ENCODE results near the gene PCF11.

PCF11 gene

DNA sequence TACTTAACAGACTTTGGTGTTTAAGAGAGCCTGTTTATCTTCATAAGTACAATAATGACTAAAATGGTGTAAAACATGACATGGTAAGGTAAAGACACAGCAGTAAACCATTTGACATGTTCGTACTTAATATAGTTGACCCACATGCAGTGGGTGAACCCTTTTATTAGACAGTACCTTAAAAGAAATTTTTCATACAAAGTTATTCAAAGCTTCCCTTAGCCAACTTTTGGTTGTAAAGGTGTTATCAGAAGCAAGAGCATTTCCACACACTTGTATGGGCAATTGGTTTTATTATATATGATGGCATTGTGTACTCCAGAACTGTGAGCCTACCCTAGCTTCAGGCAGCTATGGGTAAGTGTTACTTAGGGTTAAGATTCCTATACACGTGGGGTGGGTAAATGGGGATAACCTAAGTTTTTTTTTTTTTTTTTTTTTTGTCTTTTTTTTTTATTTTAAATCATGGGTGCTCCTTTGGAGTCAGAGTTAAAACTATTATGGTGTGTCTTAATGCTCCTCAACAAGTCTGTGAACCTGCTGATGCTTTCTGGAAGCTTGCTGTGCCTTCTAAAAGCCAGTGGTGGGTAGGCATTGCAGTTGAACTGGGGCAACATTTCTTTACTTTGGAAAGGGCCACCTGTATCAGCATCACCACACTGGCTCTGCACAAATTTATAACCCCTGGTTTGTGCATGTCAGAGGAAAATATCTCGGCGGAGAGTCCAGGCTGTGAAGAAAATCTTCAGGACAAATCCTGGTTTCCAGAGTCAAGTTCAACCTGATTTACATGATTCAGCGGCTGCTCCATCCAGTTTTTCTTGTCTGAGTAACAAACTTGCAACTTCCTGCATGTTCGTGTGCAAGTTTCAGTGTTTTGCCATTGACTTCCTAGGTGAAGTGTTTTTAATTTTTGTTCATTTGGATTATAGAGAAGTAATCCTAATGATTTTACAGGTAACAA, 3.3 kb downstream of the PCF11 start:
- DNase-seq (ENCODE audit: low read depth, low spot score) = no peak
- no peak overlapping the region for H3K9ac ChIP-seq (ENCODE audit: insufficient read length, low read depth)

GRCh38 chr11:83161610-83162199, 4.8 kb downstream of the PCF11 start:
- Histone ChIP-seq H3K4me1 (ENCODE audit: insufficient read depth, insufficient read length) (no peaks in the 10 kb centered on the region), H3K27me3 (ENCODE audit: insufficient read depth, insufficient read length) (no peaks in the 10 kb centered on the region), H3K9ac (ENCODE audit: insufficient read length, low read depth) (no peak overlapping the region), H3K4me3 (ENCODE audit: insufficient read length, low read depth) (no peak overlapping the region), H3K9me3 (ENCODE audit: insufficient read depth, low read length) (no peaks in the 10 kb centered on the region), H3K36me3 (ENCODE audit: insufficient read depth, insufficient read length, low read length) (peaks cover 75% of the 10 kb centered on the region)
- TF ChIP-seq YY1 (IDR thresholded peaks at IDR 0.05; ENCODE audit: insufficient read depth, insufficient read length) (no peak), SUZ12 (IDR thresholded peaks at IDR 0.05; ENCODE audit: extremely low read depth, insufficient read depth, insufficient read length) (no peak), ZNF274 (IDR thresholded peaks at IDR 0.05; ENCODE audit: low read depth, low read length) (no peak)
- no peak for DNase-seq (ENCODE audit: low read depth, low spot score)

More for the DNA sequence above, 3.3 kb downstream of the PCF11 start:
- peak overlapping the region; percentile 97 for H3K4me3 ChIP-seq (ENCODE audit: insufficient read length, low read depth)
- H3K27me3 ChIP-seq (ENCODE audit: insufficient read depth, insufficient read length) = no peaks in the 10 kb centered on the region
- TF ChIP-seq ZNF274 (IDR thresholded peaks at IDR 0.05; ENCODE audit: low read depth, low read length) = no peak
- TF ChIP-seq YY1 (IDR thresholded peaks at IDR 0.05; ENCODE audit: insufficient read depth, insufficient read length) = no peak
- no peaks in the 10 kb centered on the region for H3K4me1 ChIP-seq (ENCODE audit: insufficient read depth, insufficient read length)
- no peaks in the 10 kb centered on the region for H3K9me3 ChIP-seq (ENCODE audit: insufficient read depth, low read length)
- H3K36me3 ChIP-seq (ENCODE audit: insufficient read depth, insufficient read length, low read length) = peaks cover 60% of the 10 kb centered on the region

GRCh38 chr11:83162377-83162776, 5.4 kb downstream of the PCF11 start:
- H3K4me1 ChIP-seq (ENCODE audit: insufficient read depth, insufficient read length) = no peaks in the 10 kb centered on the region
- no peak overlapping the region for H3K9ac ChIP-seq (ENCODE audit: insufficient read length, low read depth)

DNA sequence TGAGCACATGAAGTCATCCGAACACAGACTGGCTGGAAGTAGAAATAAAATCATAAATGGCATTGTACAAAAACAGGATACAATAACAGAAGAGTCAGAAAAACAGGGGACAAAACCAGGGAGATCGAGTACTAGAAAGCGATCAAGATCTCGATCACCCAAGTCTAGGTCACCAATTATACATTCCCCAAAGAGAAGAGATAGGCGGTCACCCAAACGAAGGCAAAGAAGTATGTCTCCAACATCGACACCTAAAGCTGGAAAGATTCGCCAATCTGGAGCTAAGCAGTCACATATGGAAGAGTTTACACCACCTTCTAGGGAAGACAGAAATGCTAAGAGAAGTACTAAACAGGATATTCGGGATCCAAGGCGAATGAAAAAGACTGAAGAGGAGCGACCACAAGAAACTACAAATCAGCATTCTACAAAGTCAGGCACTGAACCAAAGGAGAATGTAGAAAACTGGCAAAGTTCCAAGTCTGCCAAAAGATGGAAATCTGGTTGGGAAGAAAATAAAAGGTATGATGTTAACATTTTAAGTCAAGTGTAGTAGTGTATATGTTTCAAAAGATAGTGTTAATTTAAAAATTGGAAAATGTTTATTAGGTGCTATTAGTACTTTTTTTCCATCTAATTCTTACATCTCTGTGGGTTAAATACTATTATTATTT, 9.4 kb downstream of the PCF11 start:
- Histone ChIP-seq H3K9ac (ENCODE audit: insufficient read length, low read depth) (no peak overlapping the region), H3K36me3 (ENCODE audit: insufficient read depth, insufficient read length, low read length) (peaks cover 89% of the 10 kb centered on the region), H3K4me3 (ENCODE audit: insufficient read length, low read depth) (no peak overlapping the region), H3K27me3 (ENCODE audit: insufficient read depth, insufficient read length) (no peaks in the 10 kb centered on the region), H3K9me3 (ENCODE audit: insufficient read depth, low read length) (no peaks in the 10 kb centered on the region), H3K4me1 (ENCODE audit: insufficient read depth, insufficient read length) (no peaks in the 10 kb centered on the region)
- no peak for DNase-seq (ENCODE audit: low read depth, low spot score)
- TF ChIP-seq SUZ12 (IDR thresholded peaks at IDR 0.05; ENCODE audit: extremely low read depth, insufficient read depth, insufficient read length) (no peak), YY1 (IDR thresholded peaks at IDR 0.05; ENCODE audit: insufficient read depth, insufficient read length) (no peak), ZNF274 (IDR thresholded peaks at IDR 0.05; ENCODE audit: low read depth, low read length) (no peak)

More at GRCh38 chr11:83162377-83162776, 5.4 kb downstream of the PCF11 start:
- TF ChIP-seq YY1 (IDR thresholded peaks at IDR 0.05; ENCODE audit: insufficient read depth, insufficient read length) (no peak), SUZ12 (IDR thresholded peaks at IDR 0.05; ENCODE audit: extremely low read depth, insufficient read depth, insufficient read length) (no peak), ZNF274 (IDR thresholded peaks at IDR 0.05; ENCODE audit: low read depth, low read length) (no peak)
- H3K4me3 ChIP-seq (ENCODE audit: insufficient read length, low read depth) = no peak overlapping the region
- no peaks in the 10 kb centered on the region for H3K9me3 ChIP-seq (ENCODE audit: insufficient read depth, low read length)
- no peak for DNase-seq (ENCODE audit: low read depth, low spot score)
- no peaks in the 10 kb centered on the region for H3K27me3 ChIP-seq (ENCODE audit: insufficient read depth, insufficient read length)
- H3K36me3 ChIP-seq (ENCODE audit: insufficient read depth, insufficient read length, low read length) = peaks cover 82% of the 10 kb centered on the region

- Histone ChIP-seq H3K9me3 (ENCODE audit: insufficient read depth, low read length) (no peaks in the 10 kb centered on the region), H3K4me1 (ENCODE audit: insufficient read depth, insufficient read length) (no peaks in the 10 kb centered on the region), H3K9ac (ENCODE audit: insufficient read length, low read depth) (no peak overlapping the region), H3K36me3 (ENCODE audit: insufficient read depth, insufficient read length, low read length) (peaks cover 87% of the 10 kb centered on the region), H3K4me3 (ENCODE audit: insufficient read length, low read depth) (no peak overlapping the region), H3K27me3 (ENCODE audit: insufficient read depth, insufficient read length) (no peaks in the 10 kb centered on the region)
- no peak for DNase-seq (ENCODE audit: low read depth, low spot score)
- TF ChIP-seq ZNF274 (IDR thresholded peaks at IDR 0.05; ENCODE audit: low read depth, low read length) (no peak), SUZ12 (IDR thresholded peaks at IDR 0.05; ENCODE audit: extremely low read depth, insufficient read depth, insufficient read length) (no peak), YY1 (IDR thresholded peaks at IDR 0.05; ENCODE audit: insufficient read depth, insufficient read length) (no peak)
These were observed 11.8 kb downstream of the PCF11 start for GRCh38 chr11:83168756-83169155.

- H3K36me3 ChIP-seq (ENCODE audit: insufficient read depth, insufficient read length, low read length) = peaks cover 86% of the 10 kb centered on the region
- TF ChIP-seq ZNF274 (IDR thresholded peaks at IDR 0.05; ENCODE audit: low read depth, low read length) (no peak), YY1 (IDR thresholded peaks at IDR 0.05; ENCODE audit: insufficient read depth, insufficient read length) (no peak), SUZ12 (IDR thresholded peaks at IDR 0.05; ENCODE audit: extremely low read depth, insufficient read depth, insufficient read length) (no peak)
- no peaks in the 10 kb centered on the region for H3K27me3 ChIP-seq (ENCODE audit: insufficient read depth, insufficient read length)
- no peaks in the 10 kb centered on the region for H3K4me1 ChIP-seq (ENCODE audit: insufficient read depth, insufficient read length)
- DNase-seq (ENCODE audit: low read depth, low spot score) = no peak
- H3K4me3 ChIP-seq (ENCODE audit: insufficient read length, low read depth) = no peak overlapping the region
- H3K9ac ChIP-seq (ENCODE audit: insufficient read length, low read depth) = no peak overlapping the region
- H3K9me3 ChIP-seq (ENCODE audit: insufficient read depth, low read length) = no peaks in the 10 kb centered on the region
These were observed 13.9 kb downstream of the PCF11 start for GRCh38 chr11:83170865-83171264.

DNA sequence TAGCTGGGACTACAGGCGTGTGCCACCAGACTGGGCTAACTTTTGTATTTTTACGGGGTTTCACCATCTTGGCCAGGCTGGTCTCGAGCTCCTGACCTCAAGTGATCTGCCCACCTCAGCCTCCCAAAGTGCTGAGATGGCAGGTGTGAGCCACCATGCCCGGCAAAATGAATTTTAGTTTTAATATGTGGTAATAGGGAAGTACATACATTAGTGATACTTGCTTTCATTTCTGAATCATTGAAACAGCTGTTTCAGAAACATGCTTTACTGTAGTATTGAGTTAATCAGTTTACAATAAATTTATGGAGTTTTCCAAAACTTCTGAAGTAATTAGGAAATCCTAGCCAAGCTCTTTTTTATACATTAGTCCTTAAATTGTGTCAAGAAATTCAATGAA, 15.6 kb downstream of the PCF11 start:
- no peak overlapping the region for H3K4me3 ChIP-seq (ENCODE audit: insufficient read length, low read depth)
- no peak for TF ChIP-seq ZNF274 (IDR thresholded peaks at IDR 0.05; ENCODE audit: low read depth, low read length)
- TF ChIP-seq SUZ12 (IDR thresholded peaks at IDR 0.05; ENCODE audit: extremely low read depth, insufficient read depth, insufficient read length) = no peak
- no peak for TF ChIP-seq YY1 (IDR thresholded peaks at IDR 0.05; ENCODE audit: insufficient read depth, insufficient read length)
- no peaks in the 10 kb centered on the region for H3K4me1 ChIP-seq (ENCODE audit: insufficient read depth, insufficient read length)
- no peak overlapping the region for H3K9ac ChIP-seq (ENCODE audit: insufficient read length, low read depth)
- H3K27me3 ChIP-seq (ENCODE audit: insufficient read depth, insufficient read length) = no peaks in the 10 kb centered on the region
- H3K36me3 ChIP-seq (ENCODE audit: insufficient read depth, insufficient read length, low read length) = peaks cover 78% of the 10 kb centered on the region
- DNase-seq (ENCODE audit: low read depth, low spot score) = no peak
- H3K9me3 ChIP-seq (ENCODE audit: insufficient read depth, low read length) = no peaks in the 10 kb centered on the region

All from NT2/D1 (cell line).